GM21423 (cell line): Measurements from ENCODE around the gene TRMT10C.
"Not testable (repeated sequence)": the region's sequence is repeated elsewhere in the genome, so short reads cannot be mapped to it uniquely, and the experiment has no call there.

Experiments
- ATAC-seq: cut with Tn5 transposase; IDR thresholded peaks from one replicate; pipeline ENCODE4 v1.9.1; 2021; ENCODE audit warnings: mild to moderate bottlenecking, moderate library complexity; ENCODE audit not compliant: unreplicated experiment

Gene TRMT10C

DNA sequence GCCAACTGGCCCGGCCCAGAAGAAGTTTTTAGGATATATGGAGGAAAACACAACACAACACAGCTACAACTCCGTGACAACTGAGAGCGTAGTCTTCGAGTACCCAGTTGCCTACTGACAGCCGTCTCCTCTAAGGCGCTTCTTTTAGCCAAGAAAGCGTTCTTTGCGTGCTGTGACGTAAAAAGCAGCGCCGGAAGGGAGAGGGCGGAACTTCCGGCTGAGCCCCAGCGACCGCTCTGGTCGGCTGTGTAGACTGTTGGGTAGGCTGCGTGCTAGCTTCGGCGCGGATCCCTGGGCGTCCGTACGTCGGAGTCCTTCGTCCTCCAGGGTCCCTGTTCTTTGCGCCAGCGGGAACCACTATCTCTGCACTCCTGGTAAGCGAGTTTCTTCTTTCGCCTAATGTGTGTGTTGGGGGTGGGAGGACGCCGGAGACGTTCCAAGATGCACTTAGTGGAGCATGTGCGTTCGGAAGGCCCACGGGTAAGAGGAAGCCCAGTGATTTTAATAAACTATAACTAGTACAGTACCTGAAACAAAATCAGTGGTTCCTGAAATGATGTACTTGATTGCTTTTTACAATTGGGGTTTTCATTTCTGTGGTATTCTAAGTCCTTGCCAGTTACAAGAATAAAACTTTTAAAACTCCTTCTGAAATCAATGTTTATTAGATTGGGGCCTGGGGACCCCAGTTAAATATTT lies at the start of gene TRMT10C:
TRMT10C (plus strand) TSS at position 239 of the 699 bp plus-strand sequence. CDS start 2,914 bp downstream, outside the sequence.
- ATAC-seq, result peak; percentile 99

DNA sequence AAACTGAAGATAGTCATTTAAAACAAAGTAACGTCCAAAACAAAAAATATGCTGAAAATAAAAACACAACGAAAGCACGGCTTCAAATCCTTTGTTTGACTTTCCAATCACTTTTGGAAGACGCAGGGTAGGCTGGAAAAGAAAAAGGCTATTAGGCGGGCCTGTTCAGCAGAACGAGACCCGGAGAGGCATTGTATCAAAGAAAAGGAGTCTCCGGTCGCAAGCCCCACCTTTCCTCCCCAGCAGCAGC lies 49.3 kb upstream of the TRMT10C start:
- ATAC-seq, result peak; percentile 23

DNA sequence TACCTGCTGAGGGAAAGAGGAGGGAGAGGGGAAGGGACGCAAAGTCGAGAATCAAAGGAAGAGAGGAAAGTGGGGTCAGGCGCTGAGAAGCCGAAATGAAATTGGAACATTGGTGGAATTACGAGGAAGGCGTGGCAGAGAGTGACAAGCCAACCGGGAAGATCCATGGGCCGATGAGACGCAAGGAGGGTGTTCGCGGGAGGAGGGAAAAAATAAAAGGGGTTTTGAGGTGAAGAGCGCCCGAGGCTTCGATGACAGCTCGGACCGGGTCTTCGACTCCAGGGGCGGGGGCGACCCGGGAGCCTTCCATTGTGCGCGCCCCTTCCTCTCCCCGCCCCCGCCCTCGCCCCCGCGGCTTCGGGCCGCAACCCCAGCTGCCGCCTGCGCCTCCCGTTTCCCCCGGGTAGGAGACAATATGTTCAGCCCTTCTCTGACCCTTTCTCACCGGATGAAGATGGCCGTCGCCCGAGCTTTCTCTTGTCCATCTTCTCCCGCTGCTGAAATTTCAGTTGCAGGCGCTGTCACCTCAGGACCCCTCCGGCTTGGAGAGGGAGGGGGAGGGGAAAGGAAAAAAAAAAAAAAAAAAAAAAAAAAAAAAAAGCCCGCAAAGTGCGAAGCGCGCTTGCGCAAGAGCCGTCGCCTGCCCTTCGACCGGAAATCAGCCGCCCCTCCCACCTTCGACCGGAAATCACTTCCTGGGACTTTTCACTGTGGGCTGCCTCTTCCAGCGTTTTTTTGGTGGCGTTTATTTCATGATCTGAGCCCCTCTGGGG lies 48.8 kb upstream of the TRMT10C start, which contains the start of gene SENP7:
SENP7 (minus strand) TSS at position 567 of the 773 bp plus-strand sequence; CDS start at position 485, 82 bp downstream.
- peak; percentile 64 for ATAC-seq

DNA sequence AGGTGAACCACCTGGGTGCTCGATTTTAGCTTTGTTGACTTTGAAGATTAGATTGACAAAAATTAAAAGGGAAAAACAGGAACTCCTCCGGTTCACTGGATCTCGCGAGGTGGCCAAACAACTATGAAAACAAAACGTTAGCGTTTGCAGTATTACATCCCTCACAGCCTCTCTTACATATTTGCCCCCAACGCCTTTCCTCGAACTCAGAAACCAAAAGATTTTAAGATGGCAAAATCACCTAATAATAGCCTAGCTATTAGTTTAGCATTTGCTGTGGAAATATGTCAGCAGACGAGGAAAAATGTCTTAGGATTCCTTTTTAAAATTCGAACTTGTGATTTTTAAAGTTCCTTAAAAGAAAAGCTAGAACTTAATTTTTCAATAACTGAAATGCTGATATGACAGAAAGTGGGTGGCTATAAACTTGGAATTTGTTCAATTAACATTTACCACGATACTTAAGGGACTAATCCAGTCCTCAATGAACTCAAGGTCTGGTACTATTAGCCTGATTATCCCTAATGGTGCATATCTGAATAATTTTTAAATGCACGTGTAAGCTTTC lies 48.2 kb upstream of the TRMT10C start:
- peak; percentile 26 for ATAC-seq

DNA sequence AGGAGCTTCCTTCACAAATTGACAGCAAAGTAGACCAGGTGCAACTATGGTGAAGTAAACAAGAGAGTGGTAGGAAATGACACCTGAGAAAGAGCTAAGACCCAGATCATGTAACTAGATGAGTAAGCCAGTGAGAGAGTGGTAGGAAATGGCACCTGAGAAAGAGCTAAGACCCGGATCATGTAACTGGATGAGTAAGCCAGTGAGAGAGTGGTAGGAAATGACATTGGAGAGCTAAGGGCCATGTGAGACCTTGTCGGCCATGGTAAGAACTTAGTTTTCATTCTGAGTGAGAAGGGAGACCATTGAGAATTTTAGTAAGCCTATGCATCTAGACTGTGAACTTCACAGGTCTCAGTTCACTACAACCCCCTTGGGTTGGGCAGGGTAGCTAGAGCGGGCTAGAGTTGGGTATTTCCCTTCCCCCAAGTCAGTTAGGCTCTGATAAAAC lies 43.2 kb upstream of the TRMT10C start:
- ATAC-seq, result peak; percentile 98

DNA sequence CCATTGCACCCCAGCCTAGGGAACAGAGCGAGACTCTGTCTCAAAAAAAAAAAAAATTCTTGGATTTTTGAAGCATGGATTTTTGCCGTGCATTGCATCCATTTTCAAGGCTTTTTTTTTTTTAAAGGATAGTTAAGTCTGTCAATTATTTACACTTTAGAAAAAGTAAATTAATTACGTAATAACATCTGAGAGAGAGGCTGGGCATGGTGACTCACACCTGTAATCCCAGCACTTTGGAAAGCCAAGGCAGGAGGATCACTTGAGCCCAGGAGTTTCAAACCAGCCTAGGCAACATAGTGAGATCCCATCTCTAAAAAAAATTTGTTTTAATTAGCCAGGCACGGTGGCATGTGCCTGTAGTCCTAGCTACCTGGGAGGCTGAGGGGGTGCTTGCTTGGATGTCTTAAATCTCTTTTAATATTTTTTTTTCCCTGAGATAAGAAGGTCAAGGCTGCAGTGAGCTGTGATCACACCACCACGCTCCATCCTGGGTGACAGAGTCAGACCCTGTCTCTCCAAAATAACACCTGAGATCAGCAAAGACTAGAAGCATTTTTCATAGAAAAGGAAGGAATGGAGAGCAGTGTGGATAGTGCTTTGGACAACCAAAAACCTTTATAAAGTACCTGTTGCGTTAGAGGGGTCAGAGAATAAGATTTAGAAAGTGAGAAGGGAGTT lies 41.8 kb upstream of the TRMT10C start:
- no peak for ATAC-seq

DNA sequence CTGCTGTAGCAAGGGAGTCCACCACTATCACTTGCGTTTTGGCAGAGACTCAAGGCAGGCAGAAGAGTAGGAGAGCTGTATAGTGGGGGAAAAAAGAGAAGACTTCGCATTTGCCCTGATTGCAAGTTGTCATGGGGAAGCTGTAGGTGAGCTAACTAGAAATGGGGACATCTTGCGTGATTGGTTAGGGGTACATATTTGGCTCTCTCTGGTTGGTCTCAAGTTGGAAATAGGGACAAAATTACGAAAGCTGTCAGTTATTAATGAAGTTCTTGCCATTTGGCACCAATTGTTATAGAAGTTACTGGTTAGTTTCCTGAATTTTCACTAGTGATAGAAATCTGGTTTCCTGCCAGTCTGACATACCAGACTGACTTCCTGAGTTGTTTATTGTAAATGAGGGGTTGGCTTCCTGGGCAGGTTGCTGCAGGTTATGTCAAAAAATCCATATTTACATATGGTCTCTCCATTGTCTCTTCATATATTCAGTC lies 40.4 kb upstream of the TRMT10C start:
- ATAC-seq, result no peak

DNA sequence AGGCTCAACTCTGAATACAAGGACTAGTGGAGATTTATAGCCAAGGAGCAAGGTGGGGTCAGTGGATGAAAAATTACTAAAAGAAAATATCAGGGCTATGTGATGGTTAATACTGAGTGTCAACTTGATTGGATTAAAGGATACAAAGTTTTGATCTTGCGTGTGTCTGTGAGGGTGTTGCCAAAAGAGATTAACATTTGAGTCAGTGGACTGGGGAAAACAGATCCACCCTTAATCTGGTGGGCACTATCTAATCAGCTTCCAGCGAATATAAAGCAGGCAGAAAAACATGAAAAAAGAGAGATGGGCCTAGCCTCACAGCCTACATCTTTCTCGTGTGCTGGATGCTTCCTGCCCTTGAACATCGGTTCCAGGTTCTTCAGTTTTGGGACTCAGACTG lies 34.2 kb upstream of the TRMT10C start:
- no peak for ATAC-seq

DNA sequence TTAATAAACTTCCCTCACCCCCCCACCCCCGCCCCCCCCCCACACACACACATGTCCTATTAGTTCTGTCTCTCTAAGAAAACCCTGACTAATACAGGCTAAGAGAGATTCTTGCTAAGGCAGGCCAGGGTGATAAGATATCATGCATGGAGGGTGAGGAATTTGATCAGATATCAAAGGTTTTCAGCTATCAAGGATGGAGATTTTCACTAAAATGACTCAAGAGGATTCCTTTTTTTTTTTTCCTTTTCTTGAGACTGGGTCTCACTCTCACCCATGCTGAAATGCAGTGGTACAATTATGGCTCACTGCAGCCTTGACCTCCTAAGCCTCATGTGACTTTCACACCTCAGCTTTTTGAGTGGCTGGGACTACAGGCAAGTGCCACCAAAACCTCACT lies 33.8 kb upstream of the TRMT10C start:
- no peak for ATAC-seq

DNA sequence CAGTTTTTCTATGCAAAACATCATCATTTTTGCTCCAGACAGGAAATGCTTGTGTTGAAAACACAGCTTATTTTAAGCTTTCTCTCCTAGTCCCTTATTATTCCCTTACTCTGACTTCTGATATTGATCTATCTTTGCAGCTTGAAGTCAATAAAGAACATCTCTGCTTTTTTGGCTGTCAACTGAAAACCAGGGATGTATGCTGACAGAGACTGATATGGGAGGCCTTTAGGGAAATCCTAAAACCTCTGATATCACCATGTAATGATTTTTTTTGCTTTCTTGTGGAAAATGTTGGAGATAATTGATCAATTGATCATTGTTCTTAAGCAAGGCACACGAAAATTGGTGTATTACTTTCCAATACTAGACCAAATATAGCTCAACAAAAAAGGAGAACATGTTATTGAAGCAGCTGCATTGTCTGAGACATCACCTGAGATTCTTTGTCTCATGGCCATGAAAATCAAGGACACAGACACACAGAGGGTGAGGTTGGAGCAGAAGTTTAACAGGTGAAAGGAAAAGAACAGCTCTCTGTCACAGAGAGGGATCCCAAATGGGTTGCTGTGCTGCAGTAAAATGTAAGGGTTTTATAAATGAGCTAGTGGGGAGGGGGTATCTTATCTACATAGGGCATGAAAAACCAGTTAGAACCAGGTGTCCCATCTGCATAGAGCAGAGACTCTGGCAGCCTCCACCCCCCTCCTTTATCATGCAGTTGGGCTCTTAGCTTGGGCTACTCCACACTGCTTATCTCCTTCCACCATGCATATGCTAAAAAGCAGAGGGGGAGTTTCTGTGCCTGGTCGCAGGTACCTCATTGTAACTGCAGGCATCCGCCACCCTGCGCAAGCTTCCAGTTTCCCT lies 31.6 kb upstream of the TRMT10C start:
- no peak for ATAC-seq

DNA sequence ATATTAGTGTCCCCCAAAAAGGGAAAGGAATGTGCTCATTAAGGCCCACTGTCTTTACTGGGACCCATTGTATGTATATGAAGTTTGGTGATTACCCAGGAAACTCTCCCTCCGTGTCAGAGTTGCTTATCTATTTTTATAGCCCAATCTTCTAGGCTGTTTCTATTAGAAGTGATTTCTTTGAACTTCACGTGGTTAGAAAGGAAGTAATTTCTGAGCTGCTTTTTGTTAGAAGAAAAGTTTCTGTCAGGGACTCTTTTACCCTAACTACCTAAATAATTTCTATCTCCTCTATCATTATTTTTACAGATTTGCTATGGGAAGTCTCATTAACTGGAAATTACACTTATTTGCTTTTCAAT lies 31.0 kb upstream of the TRMT10C start:
- no peak for ATAC-seq

DNA sequence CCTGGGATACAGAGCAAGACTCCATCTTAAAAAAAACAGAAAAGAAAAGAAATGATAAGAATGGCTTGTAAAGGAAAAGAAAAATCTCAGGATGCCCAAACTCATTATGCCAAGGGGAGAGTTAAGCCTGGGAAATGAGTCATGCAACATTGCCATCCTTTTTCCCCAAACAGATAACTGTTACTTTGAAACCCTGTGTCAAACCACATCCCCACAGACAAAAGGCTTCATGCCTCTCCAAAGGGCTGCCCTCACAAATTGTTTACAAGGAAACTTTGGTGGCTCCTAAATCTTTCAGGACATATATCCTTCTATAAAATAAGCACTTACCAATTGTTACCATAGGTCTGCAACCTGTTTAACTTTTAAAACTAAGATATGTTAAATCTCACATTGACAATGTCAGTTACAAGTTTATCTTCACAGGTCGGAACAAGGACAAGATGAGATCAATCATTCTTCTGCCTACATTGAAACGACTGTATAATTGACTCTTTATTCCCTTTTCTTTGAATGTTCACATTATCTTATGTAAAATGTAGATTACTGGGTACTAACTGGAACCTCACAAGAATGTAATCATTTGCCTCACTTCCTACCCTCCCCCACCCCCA lies 30.1 kb upstream of the TRMT10C start:
- no peak for ATAC-seq

DNA sequence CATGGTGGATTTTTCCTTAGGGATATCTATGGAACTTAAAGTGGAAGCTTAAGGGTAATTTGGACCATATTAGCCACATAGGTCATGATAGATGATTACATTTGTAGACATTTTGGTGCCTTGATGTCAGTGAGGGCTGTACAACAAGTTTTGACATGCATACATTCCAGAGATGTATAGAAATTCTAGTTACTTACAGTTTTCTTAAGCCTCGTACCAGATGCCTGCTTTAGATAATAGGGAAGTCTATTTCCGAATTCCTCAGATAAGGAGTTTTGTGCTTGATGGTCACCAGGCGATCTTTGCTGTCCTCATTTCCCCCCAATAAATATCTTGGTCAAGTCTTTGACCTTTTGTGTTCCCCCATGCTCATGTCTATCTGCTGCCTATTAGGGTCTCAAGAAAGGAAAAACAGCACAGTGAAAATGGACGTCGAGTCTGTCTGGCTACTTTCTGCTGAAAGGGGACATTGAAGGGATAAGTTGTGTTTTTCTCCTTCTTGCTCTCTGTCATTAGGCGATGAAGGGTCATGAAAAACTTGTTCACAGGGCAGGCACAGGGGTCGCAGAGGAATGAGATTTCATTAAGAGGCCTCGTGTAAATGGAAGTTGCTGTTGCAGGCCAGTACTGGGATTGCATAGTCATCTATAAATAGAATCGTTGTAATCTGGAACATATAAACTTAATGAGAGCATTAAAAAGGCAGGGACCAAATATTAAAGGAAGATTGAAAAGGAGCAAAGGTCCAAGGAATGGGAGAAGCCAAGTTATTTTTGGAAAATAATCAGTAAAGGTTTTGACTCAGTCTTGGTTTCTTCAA lies 28.7 kb upstream of the TRMT10C start:
- no peak for ATAC-seq

DNA sequence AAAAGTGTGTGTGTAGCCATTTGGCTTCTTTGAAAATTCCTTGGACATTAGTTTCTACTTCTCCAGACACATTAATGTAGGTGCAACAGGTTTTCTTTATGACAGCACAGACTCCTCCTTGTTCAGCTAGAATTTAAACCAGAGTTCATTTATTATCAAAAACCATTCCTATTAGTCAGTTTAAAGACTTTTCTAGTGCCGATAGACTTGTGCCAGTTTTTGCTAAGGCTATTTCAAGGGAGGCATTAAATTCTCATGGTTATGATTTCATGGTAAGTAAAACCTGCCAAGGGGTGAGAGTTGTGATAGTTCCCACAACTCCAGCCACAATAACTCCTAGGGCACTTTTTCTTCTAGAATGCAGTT lies 28.1 kb upstream of the TRMT10C start:
- no peak for ATAC-seq

DNA sequence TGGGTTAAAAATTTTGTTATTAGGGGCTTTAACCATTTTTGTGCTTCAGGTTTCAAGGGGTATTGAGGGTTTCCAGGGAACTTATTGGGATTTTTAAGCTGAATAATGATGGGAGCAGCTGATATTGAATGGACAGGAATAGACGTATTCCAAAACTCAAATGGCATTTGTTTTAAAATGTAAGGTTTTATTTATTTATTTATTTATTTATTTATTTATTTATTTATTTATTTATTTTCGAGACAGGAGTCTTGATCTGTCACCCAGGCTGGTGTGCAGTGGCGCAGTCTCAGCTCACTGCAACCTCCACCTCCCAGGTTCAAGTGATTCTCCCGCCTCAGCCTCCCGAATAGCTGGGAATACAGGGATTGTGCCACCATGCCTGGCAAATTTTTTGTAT lies 26.4 kb upstream of the TRMT10C start:
- ATAC-seq, result no peak

DNA sequence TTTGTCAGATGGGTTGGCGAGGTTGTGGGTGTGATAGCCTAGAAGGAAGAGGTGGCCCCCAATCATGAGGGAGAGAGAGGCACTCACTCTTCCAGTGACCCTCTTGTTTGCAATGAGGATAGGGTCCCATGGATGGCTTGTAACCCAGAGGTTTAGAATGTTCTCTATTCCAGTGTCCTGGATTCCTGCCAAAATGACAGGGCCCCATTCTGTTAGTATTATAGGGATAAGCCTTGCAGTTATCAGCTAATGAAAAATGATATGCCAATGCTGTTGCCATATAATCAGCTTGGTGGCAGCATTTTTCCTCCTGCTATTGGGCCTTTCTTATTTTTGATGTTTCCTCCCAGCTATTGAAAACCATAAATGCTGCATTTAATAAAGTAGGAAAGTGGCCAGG lies 25.4 kb upstream of the TRMT10C start:
- ATAC-seq, result no peak

DNA sequence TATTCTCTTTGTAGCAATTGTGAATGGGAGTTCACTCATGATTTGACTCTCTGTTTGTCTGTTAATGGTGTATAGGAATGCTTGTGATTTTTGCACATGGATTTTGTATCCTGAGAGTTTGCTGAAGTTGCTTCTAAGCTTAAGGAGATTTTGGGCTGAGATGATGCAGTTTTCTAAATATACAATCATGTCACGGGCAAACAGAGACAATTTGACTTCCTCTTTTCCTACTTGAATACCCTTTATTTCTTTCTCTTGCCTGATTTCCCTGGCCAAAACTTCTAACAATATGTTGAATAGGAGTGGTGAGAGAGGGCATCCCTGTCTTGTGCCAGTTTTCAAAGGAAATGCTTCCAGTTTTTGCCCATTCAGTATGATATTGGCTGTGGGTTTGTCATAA lies 24.7 kb upstream of the TRMT10C start:
- not testable (repeated sequence) for ATAC-seq

DNA sequence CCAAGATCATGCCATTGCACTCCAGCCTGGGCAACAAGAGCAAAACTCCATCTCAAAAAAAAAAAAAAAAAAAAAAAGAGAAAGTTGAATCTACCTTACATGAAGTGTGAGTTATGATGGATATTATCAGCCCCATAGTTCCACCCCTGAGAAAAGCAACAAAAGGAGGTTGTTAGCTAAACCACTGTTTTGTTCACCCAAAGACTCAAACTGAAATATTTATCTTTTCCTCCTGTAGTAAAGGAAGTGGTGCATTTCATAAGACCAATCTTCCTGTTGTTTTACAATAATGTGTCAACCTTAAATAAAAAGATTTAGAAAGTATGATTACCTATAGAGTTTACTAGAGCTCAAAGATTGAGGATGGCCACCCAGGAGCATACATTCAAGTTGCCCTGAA lies 18.7 kb upstream of the TRMT10C start:
- ATAC-seq, result no peak

DNA sequence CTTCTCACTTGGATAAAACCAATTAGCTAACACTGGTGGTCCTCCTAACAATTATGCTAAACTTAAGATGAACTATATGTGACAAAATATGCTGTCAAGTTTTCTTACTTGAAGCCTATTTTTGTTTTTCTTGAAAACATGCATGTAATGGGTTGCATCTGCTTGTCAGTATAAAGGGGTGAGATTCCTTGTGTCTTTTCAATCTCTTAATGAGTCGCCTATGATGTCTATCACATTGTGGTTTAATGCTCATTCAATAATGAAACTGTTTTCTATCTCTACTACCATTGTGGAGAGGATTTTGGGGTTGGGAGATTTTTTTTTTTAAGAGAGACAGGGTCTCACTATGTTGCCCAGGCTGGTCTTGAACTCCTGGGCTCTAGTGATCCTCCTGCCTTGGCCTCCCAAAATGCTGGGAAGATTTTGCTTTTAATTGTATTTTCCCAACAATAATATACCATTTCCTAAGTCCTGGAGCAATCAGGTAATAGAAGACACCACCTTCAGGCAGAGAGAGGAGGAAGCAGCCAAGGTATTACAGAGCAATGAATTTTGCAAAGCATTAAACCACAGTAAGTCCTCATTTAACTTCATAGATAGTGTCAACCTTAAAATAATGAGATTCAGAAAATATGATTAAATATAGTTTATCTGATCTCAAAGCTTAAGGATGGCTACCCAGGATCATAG lies 17.4 kb upstream of the TRMT10C start:
- no peak for ATAC-seq
